ENCODE measurements around the gene MKRN2.

Gene MKRN2

GRCh38 chr3:12556314-12556689 is 585 bp upstream of the MKRN2 start:
- DNase-seq, result no peak

DNA sequence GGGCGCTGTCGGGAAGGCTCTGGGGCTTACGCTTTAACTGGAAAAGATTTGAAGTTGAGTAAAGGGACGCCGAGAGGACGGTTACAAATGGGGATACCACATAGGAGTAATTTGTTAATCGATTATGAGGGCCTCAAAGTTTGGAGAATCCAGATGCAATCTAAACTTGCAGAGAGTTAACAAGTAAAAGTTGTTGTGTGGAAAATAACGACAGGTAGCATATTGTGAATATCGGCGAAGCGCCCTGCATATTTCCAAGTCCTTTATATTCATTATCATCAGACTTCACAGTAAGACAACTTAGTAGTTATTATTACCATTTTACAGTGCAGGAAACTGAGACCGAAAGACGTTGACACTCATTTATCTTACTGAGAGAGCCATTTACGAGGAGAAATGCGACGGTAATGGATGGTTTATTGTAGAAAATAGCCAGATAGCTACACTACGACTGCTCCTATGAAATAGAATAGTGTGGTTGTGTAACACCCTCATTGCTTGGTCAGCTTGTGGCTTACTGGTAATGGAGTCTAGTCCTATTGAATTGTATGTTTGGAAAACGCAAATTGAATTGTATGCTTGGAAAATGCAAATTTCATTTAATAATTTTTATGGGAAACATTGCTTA is 700 bp downstream of the MKRN2 start:
- no peak for DNase-seq

GRCh38 chr3:12558706-12559105 is 1.8 kb downstream of the MKRN2 start:
- no peak for DNase-seq

- no peak for DNase-seq
Measured at GRCh38 chr3:12559520-12559919, 2.6 kb downstream of the MKRN2 start.

DNA sequence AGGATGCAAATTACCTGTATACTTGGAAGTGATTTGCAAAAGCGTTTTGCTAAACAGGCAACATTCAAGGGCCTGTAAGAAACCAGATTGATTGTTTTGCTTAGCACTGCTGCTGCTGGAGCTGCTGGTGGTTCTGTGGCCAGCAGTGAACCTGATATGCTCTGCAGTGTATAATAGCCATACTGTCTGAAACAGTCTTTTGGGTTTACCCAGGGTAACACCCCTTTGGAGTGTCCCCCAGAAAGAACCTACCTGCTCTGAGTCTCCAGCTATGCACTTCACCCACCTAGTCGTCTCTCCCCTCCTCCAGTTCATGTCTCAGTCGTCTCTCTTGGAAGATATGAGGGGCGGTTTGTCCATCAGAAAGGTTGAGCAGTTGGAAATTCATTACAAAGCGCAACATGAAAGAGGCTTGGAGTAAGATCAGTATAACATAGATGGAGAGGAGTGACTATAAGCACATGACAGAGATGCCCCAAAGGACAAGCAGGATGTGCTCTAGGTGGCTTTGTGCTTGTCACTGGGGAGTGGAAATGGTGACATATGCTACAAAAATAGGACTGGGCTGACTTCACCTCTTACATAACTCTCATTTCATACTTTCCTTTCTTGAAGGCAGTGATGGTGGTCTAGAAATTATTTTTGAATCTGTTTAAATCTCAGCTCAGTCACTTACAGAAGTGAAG is 3.8 kb downstream of the MKRN2 start:
- DNase-seq, result no peak

GRCh38 chr3:12561397-12561796 is 4.5 kb downstream of the MKRN2 start:
- no peak for DNase-seq

DNA sequence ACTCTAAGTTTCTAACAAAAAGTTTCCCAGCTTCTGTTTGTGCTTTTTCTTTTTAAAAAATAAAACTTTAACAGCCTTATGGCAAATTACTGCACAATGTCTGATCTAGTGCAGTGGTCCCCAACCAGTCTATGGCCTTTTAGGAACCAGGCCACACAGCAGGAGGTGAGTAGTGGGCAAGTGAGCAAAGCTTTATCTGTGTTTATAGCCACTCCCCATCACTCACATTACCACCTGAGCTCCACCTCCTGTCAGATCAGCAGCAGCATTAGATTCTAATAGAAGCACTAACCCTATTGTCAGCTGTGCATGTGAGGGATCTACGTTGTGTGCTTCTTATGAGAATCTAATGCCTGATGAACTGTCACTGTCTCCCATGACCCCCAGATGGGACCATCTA is 5.6 kb downstream of the MKRN2 start:
- DNase-seq, result no peak

GRCh38 chr3:12566976-12567375 is 10.1 kb downstream of the MKRN2 start:
- no peak for DNase-seq

DNA sequence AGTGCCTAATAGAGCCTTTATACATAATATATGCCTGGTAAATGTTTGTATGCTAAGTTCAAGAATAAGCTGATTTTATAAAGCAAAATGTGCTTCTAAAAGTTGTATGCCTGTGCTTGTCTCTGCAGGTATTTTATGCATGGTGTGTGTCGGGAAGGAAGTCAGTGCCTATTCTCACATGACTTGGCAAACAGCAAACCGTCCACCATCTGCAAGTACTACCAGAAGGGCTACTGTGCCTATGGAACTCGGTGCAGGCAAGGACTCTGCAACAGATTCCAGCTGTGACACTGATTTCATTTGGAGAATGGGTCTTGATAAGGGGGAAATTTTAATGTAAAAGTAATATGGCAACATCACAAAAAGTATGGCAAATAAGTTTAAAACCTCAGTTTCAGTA is 11.9 kb downstream of the MKRN2 start:
- DNase-seq, result no peak

DNA sequence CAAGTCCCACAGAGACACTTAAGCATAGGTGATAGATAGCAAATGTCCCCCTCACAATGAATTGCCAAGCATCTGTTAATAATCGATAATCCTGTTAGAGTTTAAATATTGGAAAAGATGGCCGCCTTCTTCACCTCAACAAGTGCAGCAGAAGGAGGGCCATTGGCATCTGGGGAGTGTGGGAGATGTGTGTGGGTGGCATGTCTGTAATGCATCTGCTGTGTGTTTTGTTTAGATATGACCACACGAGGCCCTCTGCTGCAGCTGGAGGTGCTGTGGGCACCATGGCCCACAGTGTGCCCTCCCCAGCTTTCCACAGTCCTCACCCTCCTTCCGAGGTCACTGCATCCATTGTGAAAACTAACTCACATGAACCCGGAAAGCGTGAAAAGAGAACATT is 12.9 kb downstream of the MKRN2 start:
- no peak for DNase-seq

DNA sequence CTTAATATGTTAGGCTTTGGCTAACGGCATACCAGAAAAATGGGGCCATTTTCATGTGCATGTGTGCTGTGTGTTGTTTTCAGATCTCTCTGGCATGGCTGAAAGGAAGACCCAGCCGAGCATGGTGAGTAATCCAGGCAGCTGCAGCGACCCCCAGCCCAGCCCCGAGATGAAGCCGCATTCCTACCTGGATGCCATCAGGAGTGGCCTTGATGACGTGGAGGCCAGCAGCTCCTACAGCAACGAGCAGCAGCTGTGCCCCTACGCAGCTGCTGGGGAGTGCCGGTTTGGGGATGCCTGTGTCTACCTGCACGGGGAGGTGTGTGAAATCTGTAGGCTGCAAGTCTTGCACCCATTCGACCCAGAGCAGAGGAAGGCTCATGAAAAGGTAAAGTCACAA is 15.1 kb downstream of the MKRN2 start:
- no peak for DNase-seq

- DNase-seq, result no peak
Measured at GRCh38 chr3:12574131-12574530, 17.2 kb downstream of the MKRN2 start.

GRCh38 chr3:12574661-12575060 is 17.8 kb downstream of the MKRN2 start:
- DNase-seq, result no peak

DNA sequence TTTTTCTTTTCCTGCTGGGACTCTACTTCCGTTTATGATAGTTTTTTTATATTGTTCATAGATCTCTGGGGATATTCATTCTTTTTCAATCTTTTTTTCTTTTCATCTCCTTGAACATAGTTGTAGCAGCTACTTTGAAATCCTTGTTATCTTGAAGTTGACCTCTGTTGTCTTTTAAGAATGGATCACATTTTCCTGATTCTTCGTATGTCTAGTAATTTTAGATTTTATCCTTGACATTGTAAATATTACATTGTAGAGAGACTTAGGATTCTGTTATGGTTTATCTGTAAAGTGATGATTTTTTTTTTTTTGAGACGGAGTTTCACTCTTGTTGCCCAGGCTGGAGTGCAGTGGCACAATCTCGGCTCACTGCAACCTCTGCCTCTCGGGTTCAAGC is 20.5 kb downstream of the MKRN2 start:
- DNase-seq, result no peak

DNA sequence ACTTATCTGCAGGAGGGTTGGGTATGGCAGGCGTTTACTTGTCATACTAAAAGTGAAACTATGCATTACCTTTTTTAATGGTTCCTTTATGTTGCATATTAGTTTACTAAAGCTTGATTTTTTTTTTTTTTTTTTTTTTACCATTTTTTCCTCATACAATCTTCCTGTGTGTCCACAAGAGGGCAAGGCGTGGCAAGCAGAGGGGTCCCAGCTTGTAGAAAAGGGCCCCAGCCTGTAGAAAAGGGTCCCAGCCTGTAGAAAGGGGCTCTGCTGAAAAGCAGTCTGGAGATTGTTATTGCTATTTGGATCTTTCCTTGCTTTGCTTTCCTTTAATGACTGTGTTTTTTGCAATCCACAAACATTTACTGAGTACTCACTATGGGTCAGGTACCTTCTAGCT is 21.9 kb downstream of the MKRN2 start:
- no peak for DNase-seq

GRCh38 chr3:12579456-12579855 is 22.6 kb downstream of the MKRN2 start:
- no peak for DNase-seq

DNA sequence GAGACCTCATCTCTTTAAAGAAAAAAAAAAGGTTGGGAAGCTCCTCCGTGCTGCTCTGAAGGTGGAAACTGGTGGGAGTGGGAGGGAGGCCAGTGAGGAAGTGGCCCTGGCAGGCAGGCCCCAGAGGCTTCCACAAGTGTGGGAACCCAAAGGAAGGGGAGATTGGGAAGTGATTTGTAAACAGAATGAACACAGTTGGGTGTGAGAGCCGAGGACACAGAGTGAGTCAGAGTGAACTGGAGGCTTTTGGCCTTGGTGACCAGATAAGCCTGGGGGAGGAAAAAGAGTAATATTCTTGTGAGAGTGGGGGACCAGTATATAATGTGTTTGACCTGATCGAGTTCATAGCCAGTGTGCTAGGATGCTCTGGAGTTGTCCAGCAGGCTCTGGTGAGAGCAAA is 23.0 kb downstream of the MKRN2 start:
- DNase-seq, result no peak

GRCh38 chr3:12582730-12583129 is 25.8 kb downstream of the MKRN2 start:
- no peak for DNase-seq

DNA sequence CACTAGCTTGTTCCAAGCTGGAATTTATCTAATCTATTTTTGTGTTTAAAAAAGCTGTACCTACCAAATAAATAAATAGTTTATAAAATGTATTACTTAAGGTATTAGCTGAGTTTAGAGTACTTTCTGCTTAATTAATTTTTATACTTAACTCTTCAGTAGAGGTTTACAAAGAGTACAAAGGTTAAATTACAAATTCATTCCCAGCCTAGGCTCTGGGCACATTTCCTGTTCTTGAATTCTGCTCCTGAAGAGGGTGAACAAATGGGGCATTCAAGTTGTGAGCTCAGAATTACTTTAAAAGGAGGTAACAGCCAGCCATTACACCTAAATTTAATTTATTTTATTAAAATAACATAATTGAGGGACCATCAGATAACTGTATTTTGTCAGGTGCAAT is 26.4 kb downstream of the MKRN2 start:
- DNase-seq, result no peak

- DNase-seq, result no peak
Measured at GRCh38 chr3:12584083-12584482, 27.2 kb downstream of the MKRN2 start.

DNA sequence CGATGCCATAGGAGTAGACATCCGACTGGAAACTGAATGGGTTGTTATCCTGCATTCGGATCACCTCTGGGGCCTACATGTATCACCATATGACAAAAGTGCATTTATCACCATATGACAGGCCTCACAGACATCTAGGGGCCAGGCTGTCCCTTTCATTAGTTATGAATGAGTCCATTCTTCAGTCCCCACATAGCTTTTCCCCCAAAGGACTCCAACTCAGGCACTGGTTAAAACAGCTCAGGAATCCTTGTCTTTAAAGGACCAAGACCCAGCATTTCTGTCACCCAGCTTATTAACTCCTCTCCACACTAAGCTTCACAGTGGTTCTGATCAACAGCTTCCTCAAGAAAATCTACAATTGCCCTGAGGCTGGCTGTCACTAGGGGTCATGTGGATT is 28.3 kb downstream of the MKRN2 start:
- no peak for DNase-seq

GRCh38 chr3:12585970-12586369 is 29.1 kb downstream of the MKRN2 start:
- DNase-seq, result no peak

DNA sequence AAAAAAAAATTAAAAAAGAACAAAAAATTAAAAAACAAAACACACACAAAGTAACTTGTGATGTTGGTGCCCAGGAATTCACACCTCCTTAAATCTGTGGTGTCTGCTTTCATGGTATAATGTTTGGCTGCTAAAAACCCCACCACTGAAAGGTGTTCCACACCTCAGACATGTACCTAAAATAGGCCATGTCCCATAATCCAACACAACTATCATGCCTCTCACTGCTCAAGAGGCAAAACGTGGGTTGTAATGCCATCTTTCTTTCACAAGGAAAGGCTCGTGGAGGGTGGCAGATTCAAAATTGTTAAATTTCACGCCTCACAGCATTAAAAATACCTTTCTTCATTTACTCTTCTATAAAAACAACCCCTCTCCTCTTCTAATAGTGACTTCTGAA is 29.5 kb downstream of the MKRN2 start:
- DNase-seq, result no peak

DNA sequence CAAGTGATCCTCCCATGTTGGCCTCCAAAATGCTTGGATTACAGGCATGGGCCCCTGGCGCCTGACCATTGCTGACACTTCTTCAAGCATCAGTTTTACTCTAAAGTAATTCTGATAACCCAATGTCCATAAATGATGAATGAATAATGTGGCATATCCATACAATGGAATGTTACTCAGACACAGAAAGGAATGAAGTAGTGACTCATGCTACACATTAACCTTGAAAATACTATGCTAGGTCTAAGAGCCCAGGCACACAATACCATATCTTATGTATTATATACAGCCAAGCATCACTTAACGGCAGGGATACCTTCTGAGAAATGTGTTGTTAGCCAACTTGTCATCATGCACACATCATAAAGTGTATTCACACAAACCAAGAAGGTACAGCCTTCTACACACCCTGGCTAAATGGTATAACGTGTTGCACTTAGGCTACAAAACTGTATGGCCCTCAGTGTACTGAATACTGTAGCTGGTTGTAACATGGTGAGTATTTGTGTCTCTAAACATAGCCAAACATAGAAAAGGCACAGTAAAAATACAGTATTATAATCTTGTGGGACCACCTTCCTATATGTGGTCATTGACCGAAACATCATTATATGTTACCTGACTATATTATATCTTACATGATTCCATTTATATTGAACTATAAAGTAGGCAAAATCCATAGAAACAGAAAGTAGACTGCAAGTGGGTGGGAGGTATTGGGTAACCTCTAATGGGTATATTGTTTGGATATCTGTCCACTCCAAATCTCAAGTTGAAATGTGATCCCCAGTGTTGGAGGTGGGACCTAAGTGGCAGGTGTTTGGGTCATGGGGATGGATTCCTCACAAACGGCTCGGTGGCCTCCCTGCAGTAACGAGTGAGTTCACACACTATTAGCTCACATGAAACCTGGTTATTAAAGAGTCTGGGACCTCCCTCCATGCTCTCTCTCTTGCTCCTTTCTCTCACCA is 31.4 kb downstream of the MKRN2 start:
- no peak for DNase-seq

Data from 8988T (cell line).